Stimulated activated CD8-positive, alpha-beta memory T cell treated with anti-CD3 and anti-CD28 coated beads, Interleukin-7, amount 100 ng/mL, for 1 hour (primary cell): ENCODE results near the gene MAP3K7.

ENCODE experiments used
- DNase-seq, 2 donors: peaks; one replicate each; pipeline ENCODE4 v3.0.0-alpha.2; 2020; ENCODE audit warnings: low read depth in 2 of 2

The MAP3K7 gene

GRCh38 chr6:90484385-90484784, 102.5 kb downstream of the MAP3K7 start:
- DNase-seq: no peak

GRCh38 chr6:90483956-90484355, 102.9 kb downstream of the MAP3K7 start:
- DNase-seq: no peak

- no peak for DNase-seq
Observed at GRCh38 chr6:90483116-90483839, 103.6 kb downstream of the MAP3K7 start.

- DNase-seq: no peak
Observed at GRCh38 chr6:90480666-90481065, 106.2 kb downstream of the MAP3K7 start.

- DNase-seq: no peak
Observed at GRCh38 chr6:90479603-90479926, 107.3 kb downstream of the MAP3K7 start.

GRCh38 chr6:90478789-90479602, 107.9 kb downstream of the MAP3K7 start:
- DNase-seq: peak; percentile 62 to 64

GRCh38 chr6:90478278-90478677, 108.6 kb downstream of the MAP3K7 start:
- no peak for DNase-seq

GRCh38 chr6:90477366-90477765, 109.5 kb downstream of the MAP3K7 start:
- no peak for DNase-seq

GRCh38 chr6:90472716-90473115, 114.2 kb downstream of the MAP3K7 start:
- DNase-seq: no peak

GRCh38 chr6:90471263-90471662, 115.6 kb downstream of the MAP3K7 start:
- DNase-seq: no peak

GRCh38 chr6:90469906-90470305, 117.0 kb downstream of the MAP3K7 start:
- no peak for DNase-seq

GRCh38 chr6:90468859-90469258, 118.0 kb downstream of the MAP3K7 start:
- DNase-seq: no peak

- DNase-seq: no peak
Observed at GRCh38 chr6:90468080-90468479, 118.8 kb downstream of the MAP3K7 start.

GRCh38 chr6:90467546-90467945, 119.3 kb downstream of the MAP3K7 start:
- DNase-seq: no peak

GRCh38 chr6:90466154-90466940, 120.5 kb downstream of the MAP3K7 start:
- no peak for DNase-seq

- DNase-seq: no peak
Observed at GRCh38 chr6:90465686-90466085, 121.2 kb downstream of the MAP3K7 start.

GRCh38 chr6:90464507-90464906, 122.4 kb downstream of the MAP3K7 start:
- DNase-seq: no peak

GRCh38 chr6:90463874-90464273, 123.0 kb downstream of the MAP3K7 start:
- no peak for DNase-seq
